Loucy (cell line): ENCODE results near the gene PSMF1.

Experiments
- EZH2phosphoT487 ChIP-seq: fragments of 200-600 bp; IDR thresholded peaks from 2 replicates; pipeline ENCODE4 v1.6.1; 2018; ENCODE audit warnings: antibody characterized with exemption, mild to moderate bottlenecking, moderate library complexity, borderline replicate concordance
- TF ChIP-seq, protein P1 (sequence below): fragments of 200-600 bp; sonication (generic); conservative IDR thresholded peaks from 2 replicates; pipeline ENCODE4 v1.5.1; 2014; ENCODE audit warnings: mild to moderate bottlenecking, antibody characterized with exemption, low read length

- TF ChIP-seq, protein P1, sequence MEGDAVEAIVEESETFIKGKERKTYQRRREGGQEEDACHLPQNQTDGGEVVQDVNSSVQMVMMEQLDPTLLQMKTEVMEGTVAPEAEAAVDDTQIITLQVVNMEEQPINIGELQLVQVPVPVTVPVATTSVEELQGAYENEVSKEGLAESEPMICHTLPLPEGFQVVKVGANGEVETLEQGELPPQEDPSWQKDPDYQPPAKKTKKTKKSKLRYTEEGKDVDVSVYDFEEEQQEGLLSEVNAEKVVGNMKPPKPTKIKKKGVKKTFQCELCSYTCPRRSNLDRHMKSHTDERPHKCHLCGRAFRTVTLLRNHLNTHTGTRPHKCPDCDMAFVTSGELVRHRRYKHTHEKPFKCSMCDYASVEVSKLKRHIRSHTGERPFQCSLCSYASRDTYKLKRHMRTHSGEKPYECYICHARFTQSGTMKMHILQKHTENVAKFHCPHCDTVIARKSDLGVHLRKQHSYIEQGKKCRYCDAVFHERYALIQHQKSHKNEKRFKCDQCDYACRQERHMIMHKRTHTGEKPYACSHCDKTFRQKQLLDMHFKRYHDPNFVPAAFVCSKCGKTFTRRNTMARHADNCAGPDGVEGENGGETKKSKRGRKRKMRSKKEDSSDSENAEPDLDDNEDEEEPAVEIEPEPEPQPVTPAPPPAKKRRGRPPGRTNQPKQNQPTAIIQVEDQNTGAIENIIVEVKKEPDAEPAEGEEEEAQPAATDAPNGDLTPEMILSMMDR: no peak
- TF ChIP-seq EZH2phosphoT487: no peak
These were observed 53.2 kb downstream of the PSMF1 start for GRCh38 chr20:1171461-1172093.
